Measurements from ENCODE around the gene EIF1. TPM values are rescaled to one million over a fixed set of nuclear protein-coding genes. Genes with fewer than 3 reads are reported as not detected.

Gene EIF1
- total and polyA plus RNA-seq, 2 of the 8 experiments (the other 6 are each of a cell fraction or from before 2014, with no cell fraction given): 175 to 539 TPM

- Histone ChIP-seq H3K79me2 (ENCODE audit: control insufficient read depth in 1 of 2, insufficient read depth in 2 of 2, low read length in 2 of 2) (no peaks in the 10 kb centered on the region), H2BK12ac (ENCODE audit: low read depth, low read length) (no peak overlapping the region), H2AFZ (ENCODE audit: low read length) (no peak overlapping the region), H3K4ac (replicated peaks; ENCODE audit: insufficient read length, low read depth, low read length) (no peak overlapping the region), H3K4me3 (ENCODE audit: extremely low read depth in 1 of 4, insufficient read depth in 2 of 4, low read depth in 3 of 4, low read length in 4 of 4) (no peak overlapping the region), H3K9me3 (ENCODE audit: insufficient read depth in 2 of 2, low read depth in 1 of 2, low read length in 1 of 2) (no peaks in the 10 kb centered on the region), H3K18ac (ENCODE audit: extremely low read depth, low read length) (no peak overlapping the region; the same call in 1 of the 2 replicates), H3K79me1 (ENCODE audit: low read depth, low read length) (no peaks in the 10 kb centered on the region), H3K4me2 (ENCODE audit: insufficient read depth in 1 of 2, low read depth in 2 of 2, low read length in 2 of 2) (no peak overlapping the region), H3K4me1 (replicated peaks in 1 of 4; ENCODE audit: control insufficient read depth in 3 of 4, insufficient read depth in 4 of 4, low read length in 3 of 4) (peaks cover 0 to 11% (median 8%) of the 10 kb centered on the region in 4 experiments; a peak in 6 of 7 replicates), H3K36me3 (ENCODE audit: control insufficient read depth in 2 of 4, insufficient read depth in 4 of 4, low read length in 3 of 4) (no peaks in the 10 kb centered on the region), H2BK120ac (replicated peaks; ENCODE audit: low read depth, low read length) (no peak overlapping the region), H4K20me1 (replicated peaks in 1 of 2; ENCODE audit: control insufficient read depth in 1 of 2, insufficient read depth in 2 of 2, low read length in 2 of 2) (peaks cover 1 to 5% of the 10 kb centered on the region in 2 experiments), H4K8ac (ENCODE audit: extremely low read depth, insufficient read depth, low read length) (no peak overlapping the region), H3K9ac (replicated peaks in 1 of 4; ENCODE audit: extremely low read depth in 1 of 4, low read depth in 3 of 4, low read length in 3 of 4) (no peak overlapping the region), H4K91ac (replicated peaks; ENCODE audit: insufficient read length, low read length) (no peak overlapping the region), H3K14ac (ENCODE audit: insufficient read length) (no peak overlapping the region), H3K27me3 (replicated peaks in 1 of 4; ENCODE audit: control insufficient read depth in 3 of 4, extremely low read depth in 1 of 4, insufficient read depth in 3 of 4, low read length in 3 of 4) (peaks cover 16 to 51% (median 38%) of the 10 kb centered on the region in 4 experiments), H3K56ac (replicated peaks; ENCODE audit: insufficient read length, low read depth, low read length) (no peak overlapping the region), H2BK20ac (ENCODE audit: low read length) (0 out of 2 replicates have a peak overlapping the region, but pooled peaks have one; percentile 61), H3K23ac (ENCODE audit: insufficient read length) (no peak overlapping the region), H2BK5ac (ENCODE audit: low read depth, low read length) (no peak overlapping the region; the same call in 1 of the 2 replicates), H4K5ac (ENCODE audit: insufficient read length, low read depth, low read length) (no peak overlapping the region), H3K27ac (ENCODE audit: low read depth, low read length) (no peak overlapping the region), H3K23me2 (ENCODE audit: low read depth, low read length) (peaks cover 13% of the 10 kb centered on the region), H2BK15ac (ENCODE audit: low read length) (peak overlapping the region; percentile 72; the same call in 1 of the 2 replicates), H2AK5ac (ENCODE audit: low read depth, low read length) (no peak overlapping the region)
- POLR2A ChIA-PET (ENCODE audit: partially characterized antibody): interaction anchor here (0.7 to 18.3 kb wide), 11 partner anchors 15 to 143 kb away, joined by 3 to 215 read pairs (median 6); partner anchors contain the start of genes EIF1, FKBP10, JUP and KLHL11
- TF ChIP-seq CBX8 (IDR thresholded peaks at IDR 0.05; ENCODE audit: borderline replicate concordance, low read depth, low read length): no peak
- TF ChIP-seq BCL11A (IDR thresholded peaks at IDR 0.05; ENCODE audit: low read depth in 2 of 2, low read length in 2 of 2): no peak
- no peak for TF ChIP-seq SP2 (IDR thresholded peaks at IDR 0.05; ENCODE audit: low read length)
- no peak for TF ChIP-seq TCF12 (IDR thresholded peaks at IDR 0.05; ENCODE audit: low read depth, low read length)
- TF ChIP-seq JUND (IDR thresholded peaks at IDR 0.05; ENCODE audit: low read length): no peak
- WGBS, 2 experiments (ENCODE audit: extremely low coverage in 1 of 2, insufficient coverage in 1 of 2, insufficient read length in 1 of 2, insufficient replicate concordance in 2 of 2, low coverage in 1 of 2, low lambda C conversion rate in 2 of 2, missing lambda C conversion rate in 1 of 2): 74% methylated on average over 5 of the region's 5 CpGs; no CpG with 5 or more reads in 1 of the 2 experiments
- CTCF ChIA-PET (ENCODE audit: partially characterized antibody): interaction anchor here (0.6 to 3.6 kb wide), 40 partner anchors 8 to 402 kb away, joined by 3 to 43 read pairs (median 4); partner anchors contain the start of genes DHX58, JUP and P3H4
- FAIRE-seq: no peak
- DNase-seq (ENCODE audit: low read depth in 1 of 2, low spot score in 2 of 2): no peak
Measured at GRCh38 chr17:41737680-41738023, 49.0 kb downstream of the EIF1 start.
